Right lung (tissue), 5 donors: ENCODE measurements around the gene C5AR2. TPM values are rescaled to one million over a fixed set of nuclear protein-coding genes. Genes with fewer than 3 reads are reported as not detected.
"Not testable (repeated sequence)": the region's sequence is repeated elsewhere in the genome, so short reads cannot be mapped to it uniquely, and the experiment has no call there.

Experiments
- DNase-seq, 2 donors: peaks; one replicate each; pipeline ENCODE4 v3.0.0-alpha.2; 2013
- polyA plus RNA-seq, 5 donors: library from polyadenylated mRNA; unstranded; fragments of 120-200 nt; gene quantifications; one replicate each; pipeline versions ENCODE4 v1.2.1 to v1.2.3, GENCODE V29; 2013; ENCODE audit warnings: inconsistent platforms in 1 of 5, low replicate concordance in 1 of 5; ENCODE audit not compliant: insufficient read length in 5 of 5, insufficient read depth in 1 of 5

C5AR2 gene
- polyA plus RNA-seq, 5 donors = 0.38 to 0.63 (median 0.57) TPM

DNA sequence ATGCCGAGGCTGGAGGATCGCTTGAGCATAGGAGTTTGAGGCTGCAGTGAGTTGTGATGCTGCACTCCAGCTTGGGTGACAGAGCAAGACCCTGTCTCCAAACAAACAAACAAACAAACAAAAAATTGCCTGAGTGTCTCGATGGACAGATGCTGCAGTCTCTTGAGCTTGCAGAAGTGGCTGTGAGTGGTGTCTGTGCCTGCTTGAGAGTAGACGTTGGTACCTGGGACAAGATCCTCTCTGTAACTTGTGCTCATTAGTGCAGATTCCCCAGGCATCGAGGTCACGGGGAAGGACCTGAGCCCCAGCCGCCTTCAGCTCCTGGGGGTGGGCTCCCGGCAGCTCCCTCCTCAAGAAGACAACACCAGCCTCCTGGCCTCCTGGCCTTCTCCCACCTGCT is 8.6 kb upstream of the C5AR2 start:
- no peak for DNase-seq

- DNase-seq = no peak
Measured at GRCh38 chr19:47323872-47324271, 8.1 kb upstream of the C5AR2 start.

GRCh38 chr19:47324502-47324901 is 7.5 kb upstream of the C5AR2 start:
- no peak for DNase-seq

- DNase-seq = no peak
Measured at GRCh38 chr19:47330466-47330869, 1.5 kb upstream of the C5AR2 start.

DNA sequence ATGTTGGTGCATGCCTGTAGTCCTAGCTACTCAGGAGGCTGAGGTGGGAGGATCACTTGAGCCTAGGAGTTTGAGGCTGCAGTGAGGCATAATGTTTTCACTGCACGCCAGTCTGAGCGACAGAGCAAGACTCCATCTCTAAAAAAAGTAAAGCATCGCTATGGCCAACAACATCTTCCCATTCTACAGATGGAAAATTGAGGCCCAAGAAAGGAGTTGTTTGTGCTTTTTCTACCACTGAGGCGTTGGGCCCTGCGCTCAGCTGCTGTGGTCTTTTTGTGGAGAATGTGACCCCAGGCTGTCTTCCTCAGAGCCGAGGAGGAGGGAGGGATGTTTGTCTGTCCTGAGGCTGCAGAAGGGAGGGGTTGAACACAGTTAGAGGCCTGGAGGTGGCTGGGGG is 485 bp upstream of the C5AR2 start:
- no peak for DNase-seq

GRCh38 chr19:47336765-47337718 is 5.1 kb downstream of the C5AR2 start:
- DNase-seq = not testable (repeated sequence)

- no peak for DNase-seq
Measured at GRCh38 chr19:47339196-47339880, 7.4 kb downstream of the C5AR2 start.

GRCh38 chr19:47340477-47341208 is 8.7 kb downstream of the C5AR2 start:
- no peak for DNase-seq

DNA sequence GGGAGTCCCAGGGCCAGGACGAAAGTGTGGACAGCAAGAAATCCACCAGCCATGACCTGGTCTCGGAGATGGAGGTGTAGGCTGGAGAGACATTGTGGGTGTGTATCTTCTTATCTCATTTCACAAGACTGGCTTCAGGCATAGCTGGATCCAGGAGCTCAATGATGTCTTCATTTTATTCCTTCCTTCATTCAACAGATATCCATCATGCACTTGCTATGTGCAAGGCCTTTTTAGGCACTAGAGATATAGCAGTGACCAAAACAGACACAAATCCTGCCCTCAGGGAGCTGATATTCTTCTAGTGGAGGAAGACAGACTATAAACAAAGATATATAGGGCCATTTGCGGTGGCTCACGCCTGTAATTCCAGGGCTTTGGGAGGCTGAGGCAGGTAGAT is 9.8 kb downstream of the C5AR2 start:
- DNase-seq = no peak

DNA sequence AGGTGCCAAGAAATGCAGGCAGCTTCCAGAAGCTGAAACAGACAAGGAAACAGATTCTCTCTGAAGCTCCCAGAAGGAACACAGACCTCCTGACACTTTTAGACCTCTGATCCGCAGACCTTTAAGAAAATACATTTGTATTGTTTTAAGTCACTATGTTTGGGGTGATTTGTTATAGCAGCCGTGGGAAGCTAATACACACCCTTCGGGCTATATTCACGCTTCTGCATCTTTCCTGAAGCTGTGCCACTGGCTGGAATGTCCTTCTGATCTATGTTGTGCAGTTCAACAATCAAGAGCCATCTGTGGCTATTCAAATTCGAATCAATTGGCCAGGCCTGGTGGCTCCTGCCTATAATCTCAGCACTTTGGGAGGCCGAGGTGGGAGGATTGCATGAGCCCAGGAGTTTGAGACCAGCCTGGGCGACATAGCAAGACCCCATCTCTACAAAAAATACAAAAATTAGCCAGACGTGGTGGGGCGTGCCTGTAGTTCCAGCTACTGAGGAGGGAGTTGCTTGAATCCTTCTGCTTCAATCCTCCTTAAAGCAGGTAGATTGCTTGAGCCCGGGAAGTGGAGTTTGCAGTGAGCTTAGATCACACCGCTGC is 11.3 kb downstream of the C5AR2 start:
- no peak for DNase-seq

- no peak for DNase-seq
Measured at GRCh38 chr19:47344425-47344824, 12.4 kb downstream of the C5AR2 start.

DNA sequence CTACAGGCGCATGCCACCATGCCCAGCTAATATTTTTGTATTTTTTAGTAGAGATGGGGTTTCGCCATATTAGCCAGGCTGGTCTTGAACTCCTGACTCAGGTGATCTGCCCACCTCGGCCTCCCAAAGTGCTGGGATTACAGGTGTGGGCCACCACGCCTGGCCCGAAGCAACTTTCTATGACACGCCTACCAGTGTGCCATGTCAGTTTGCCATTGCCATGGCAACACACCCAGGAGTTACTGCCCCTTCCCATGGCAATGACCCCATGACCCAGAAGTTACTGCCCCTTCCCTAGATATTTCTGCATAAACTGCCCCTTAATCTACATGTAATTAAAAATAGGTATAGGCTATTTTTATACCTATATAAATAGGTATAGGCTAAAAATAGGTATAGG is 14.0 kb downstream of the C5AR2 start:
- not testable (repeated sequence) for DNase-seq

DNA sequence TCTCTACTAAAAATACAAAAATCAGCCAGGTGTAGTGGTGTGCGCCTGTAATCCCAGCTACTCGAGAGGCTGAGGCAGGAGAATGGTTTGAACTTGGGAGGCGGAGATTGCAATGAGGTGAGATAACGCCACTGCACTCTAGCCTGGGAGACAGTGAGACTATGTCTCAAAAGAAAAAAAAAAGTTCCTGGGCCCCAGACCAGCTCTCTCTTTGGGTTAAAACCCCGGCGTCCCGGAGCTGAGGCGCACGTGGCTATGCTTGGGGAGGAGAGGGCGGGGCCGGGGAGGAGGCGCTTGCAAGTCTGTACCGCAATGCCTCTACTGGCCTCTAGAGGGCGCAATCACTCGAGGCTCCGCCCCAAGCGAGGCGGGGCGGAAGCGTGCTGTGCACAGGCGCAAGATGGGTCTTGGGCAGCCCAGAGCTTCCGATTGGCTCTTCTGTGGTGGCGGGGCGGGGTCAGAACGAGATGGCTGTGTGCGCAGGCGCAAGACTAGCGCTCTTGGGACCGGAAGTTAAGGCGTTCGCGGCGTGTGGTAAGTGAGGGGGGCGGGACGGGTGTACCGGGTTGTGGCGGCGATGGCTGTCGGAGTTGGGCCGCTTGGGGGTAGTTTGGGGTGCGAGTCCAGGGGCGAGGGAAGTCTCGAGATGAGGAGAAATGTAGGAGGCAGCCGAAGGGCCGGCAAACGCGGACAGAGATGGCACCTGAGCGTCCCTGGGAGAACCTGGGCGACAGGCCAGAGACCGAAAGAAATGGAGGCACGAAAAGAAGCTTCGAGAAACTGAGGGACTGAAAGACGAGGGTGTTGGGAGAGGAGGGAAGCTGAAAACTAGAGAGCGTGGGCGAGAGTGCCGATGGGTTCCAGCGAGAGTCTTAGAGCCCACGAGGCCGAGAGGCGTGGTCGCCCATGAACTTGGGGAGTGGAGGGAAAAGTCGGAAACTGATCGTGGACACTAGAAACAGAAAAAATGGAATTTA is 17.1 kb downstream of the C5AR2 start, which contains the start of gene DHX34:
DHX34 (plus strand) TSS at position 497 of the 977 bp plus-strand sequence. CDS start 3,716 bp downstream, outside the sequence.
- peak; percentile 98 to 99 for DNase-seq

DNA sequence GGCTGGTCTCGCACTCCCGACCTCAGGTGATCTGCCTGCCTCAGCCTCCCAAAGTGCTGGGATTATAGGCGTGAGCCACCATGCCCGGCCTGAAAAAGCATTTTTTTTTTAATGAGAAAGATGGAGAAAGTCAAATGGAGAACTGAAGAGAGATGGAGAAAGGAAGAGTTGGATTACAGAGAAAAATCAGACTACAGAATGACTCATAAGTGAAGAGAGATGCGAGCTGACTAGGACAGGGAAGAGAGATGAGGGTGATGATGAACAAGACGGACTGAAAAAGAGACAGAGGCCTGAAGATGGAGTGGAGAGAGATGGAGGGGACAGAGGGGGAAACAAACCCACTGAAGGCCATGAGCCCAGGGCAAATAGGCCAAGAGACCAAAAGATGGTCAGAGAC is 18.7 kb downstream of the C5AR2 start:
- DNase-seq = no peak

GRCh38 chr19:47351548-47351947 is 19.6 kb downstream of the C5AR2 start:
- DNase-seq = no peak

- no peak for DNase-seq
Measured at GRCh38 chr19:47352095-47352494, 20.1 kb downstream of the C5AR2 start.

- no peak for DNase-seq
Measured at GRCh38 chr19:47353307-47353712, 21.3 kb downstream of the C5AR2 start.

DNA sequence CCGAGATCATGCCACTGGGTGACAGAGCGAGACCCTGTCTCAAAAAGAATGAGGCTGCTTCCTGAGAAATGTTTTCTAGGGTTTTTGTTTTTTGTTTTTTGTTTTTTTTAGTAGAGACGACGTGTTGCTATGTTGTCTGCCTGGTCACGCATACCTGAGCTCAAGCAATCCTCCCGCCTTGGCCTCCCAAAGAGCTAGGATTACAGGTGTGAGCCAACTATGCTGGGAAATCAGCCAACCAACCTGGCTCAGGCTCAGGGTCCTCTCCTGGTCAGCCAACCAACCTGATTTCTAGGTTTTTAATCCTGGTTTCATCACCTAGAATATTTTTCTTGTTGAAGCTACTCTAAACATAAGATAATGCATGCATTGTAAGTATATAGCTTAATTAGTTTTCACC is 24.9 kb downstream of the C5AR2 start:
- no peak for DNase-seq

DNA sequence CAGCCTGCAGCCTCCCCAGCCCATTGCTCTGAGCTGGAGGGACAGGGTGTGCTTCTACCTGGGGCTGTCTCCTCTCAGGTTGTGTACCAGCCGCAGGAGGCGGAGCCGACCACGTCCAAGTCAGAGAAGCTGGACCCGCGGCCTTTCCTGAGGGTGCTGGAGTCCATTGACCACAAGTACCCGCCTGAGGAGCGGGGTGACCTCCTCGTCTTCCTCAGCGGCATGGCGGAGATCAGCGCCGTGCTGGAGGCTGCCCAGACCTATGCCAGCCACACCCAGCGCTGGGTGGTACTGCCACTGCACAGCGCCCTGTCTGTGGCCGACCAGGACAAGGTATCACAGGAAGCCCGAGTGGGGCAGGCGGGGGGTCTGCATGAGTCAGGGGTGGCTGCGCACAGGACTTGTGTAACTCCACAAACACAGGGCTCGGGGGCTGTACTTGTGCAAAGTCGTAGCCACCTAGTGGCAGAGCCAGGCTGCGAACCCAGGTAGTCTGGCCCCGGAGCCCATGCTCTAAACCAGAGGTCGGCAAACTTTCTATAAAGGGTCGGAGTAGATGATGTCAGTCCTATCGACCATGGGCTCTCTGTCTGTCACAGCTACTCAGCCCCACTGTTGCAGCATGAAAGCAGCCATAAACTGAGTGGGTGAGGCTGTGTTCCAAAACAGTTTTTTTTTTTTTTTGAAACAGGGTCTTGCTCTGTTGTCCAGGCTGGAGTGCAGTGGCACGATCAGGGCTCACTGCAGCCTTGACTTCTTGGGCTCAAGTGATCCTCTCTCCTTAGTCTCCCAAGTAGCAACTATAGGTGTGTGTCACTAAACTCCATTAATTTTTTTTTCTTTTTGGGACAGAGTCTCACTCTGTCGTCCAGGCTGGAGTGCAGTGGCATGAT is 26.1 kb downstream of the C5AR2 start:
- no peak for DNase-seq
